ENCODE measurements around the gene TMEM108. TPM values are rescaled to one million over a fixed set of nuclear protein-coding genes. Genes with fewer than 3 reads are reported as not detected.

TMEM108 gene
- total and polyA plus RNA-seq, 2 of the 4 experiments (the other 2 are of a cell fraction), result 0.18 to 2.2 TPM

- Histone ChIP-seq H2BK15ac (ENCODE audit: low read depth, low read length) (no peak overlapping the region), H3K27ac (ENCODE audit: insufficient read depth, low read length) (no peak overlapping the region), H3K14ac (replicated peaks; ENCODE audit: low read depth, low read length) (no peak overlapping the region), H3K36me3 (ENCODE audit: control insufficient read depth, insufficient read depth, low read length) (no peaks in the 10 kb centered on the region), H2AFZ (replicated peaks; ENCODE audit: low read length, poor library complexity) (no peak overlapping the region), H3K4me3 (ENCODE audit: insufficient read depth, low read depth, low read length) (no peak overlapping the region), H2AK5ac (ENCODE audit: low read depth, low read length) (no peak overlapping the region), H2AK9ac (replicated peaks; ENCODE audit: low read depth, low read length, poor library complexity) (no peak overlapping the region), H3K4me2 (ENCODE audit: low read depth, low read length) (no peak overlapping the region), H4K5ac (ENCODE audit: low read depth, low read length) (no peak overlapping the region), H3K4me1 (ENCODE audit: control insufficient read depth, insufficient read depth, low read length) (peaks cover 2% of the 10 kb centered on the region; the same call in 1 of the 2 replicates), H2BK20ac (ENCODE audit: low read depth, low read length) (no peak overlapping the region), H4K8ac (ENCODE audit: low read depth in 2 of 2, low read length in 2 of 2) (no peak overlapping the region), H3K18ac (ENCODE audit: low read depth, low read length) (no peak overlapping the region), H3K9me1 (ENCODE audit: insufficient read depth, low read length) (no peaks in the 10 kb centered on the region), H3K9me3 (ENCODE audit: control insufficient read depth, insufficient read depth, low read length) (no peaks in the 10 kb centered on the region), H3K27me3 (ENCODE audit: control insufficient read depth, insufficient read depth, low read length) (no peaks in the 10 kb centered on the region), H3K23ac (ENCODE audit: low read depth, low read length) (no peak overlapping the region), H3K56ac (ENCODE audit: extremely low read depth, insufficient read depth, low read length) (no peak overlapping the region), H3K9ac (ENCODE audit: low read depth, low read length) (no peak overlapping the region), H2BK120ac (ENCODE audit: low read depth, low read length) (no peak overlapping the region), H4K91ac (ENCODE audit: insufficient read depth, low read depth, low read length) (no peak overlapping the region), H2BK5ac (ENCODE audit: low read depth, low read length, poor library complexity, severe bottlenecking) (no peak overlapping the region), H4K20me1 (ENCODE audit: insufficient read depth, low read length) (no peaks in the 10 kb centered on the region), H3K79me1 (ENCODE audit: low read depth in 1 of 2, low read length in 2 of 2) (no peaks in the 10 kb centered on the region), H3K4ac (ENCODE audit: low read depth, low read length) (no peak overlapping the region)
- intact Hi-C loops (cut with micrococcal nuclease) (no loop called here), in situ Hi-C loops (cut with MboI; ENCODE audit: low sequenced_read_pairs) (no loop called here), dilution Hi-C loops (cut with HindIII; ENCODE audit: low sequenced_read_pairs, unreplicated experiment) (no loop called here)
- TF ChIP-seq NFE2L2 (IDR thresholded peaks at IDR 0.05; ENCODE audit: low read depth, low read length), result no peak
- no peak for TF ChIP-seq USF2 (IDR thresholded peaks at IDR 0.05; ENCODE audit: low read depth, low read length)
- TF ChIP-seq ELK1 (IDR thresholded peaks at IDR 0.05; ENCODE audit: borderline replicate concordance, low read depth, low read length), result no peak
- TF ChIP-seq RCOR1 (IDR thresholded peaks at IDR 0.05; ENCODE audit: insufficient replicate concordance, low read length), result no peak
- WGBS, 2 experiments (ENCODE audit: extremely low coverage in 2 of 2, insufficient read length in 1 of 2), result no CpG with 5 or more reads among the region's 1 CpG
- ATAC-seq (ENCODE audit: low read depth) (no peak), DNase-seq (no peak)
- ChIA-PET POLR2A (ENCODE audit: unreplicated experiment) (no interaction called here), CTCF (interaction anchor here (0.8 kb wide), 1 partner anchor 9 kb away, joined by 3 read pairs; no protein-coding TSS in a partner anchor)
- BruUV-seq (replicated peaks), result no TSS peak
Measured at GRCh38 chr3:133093366-133093765, 55.2 kb downstream of the TMEM108 start.
